ENCODE data around the gene CX3CL1.
"Not testable (repeated sequence)": the region's sequence is repeated elsewhere in the genome, so short reads cannot be mapped to it uniquely, and the experiment has no call there.

The CX3CL1 gene

DNA sequence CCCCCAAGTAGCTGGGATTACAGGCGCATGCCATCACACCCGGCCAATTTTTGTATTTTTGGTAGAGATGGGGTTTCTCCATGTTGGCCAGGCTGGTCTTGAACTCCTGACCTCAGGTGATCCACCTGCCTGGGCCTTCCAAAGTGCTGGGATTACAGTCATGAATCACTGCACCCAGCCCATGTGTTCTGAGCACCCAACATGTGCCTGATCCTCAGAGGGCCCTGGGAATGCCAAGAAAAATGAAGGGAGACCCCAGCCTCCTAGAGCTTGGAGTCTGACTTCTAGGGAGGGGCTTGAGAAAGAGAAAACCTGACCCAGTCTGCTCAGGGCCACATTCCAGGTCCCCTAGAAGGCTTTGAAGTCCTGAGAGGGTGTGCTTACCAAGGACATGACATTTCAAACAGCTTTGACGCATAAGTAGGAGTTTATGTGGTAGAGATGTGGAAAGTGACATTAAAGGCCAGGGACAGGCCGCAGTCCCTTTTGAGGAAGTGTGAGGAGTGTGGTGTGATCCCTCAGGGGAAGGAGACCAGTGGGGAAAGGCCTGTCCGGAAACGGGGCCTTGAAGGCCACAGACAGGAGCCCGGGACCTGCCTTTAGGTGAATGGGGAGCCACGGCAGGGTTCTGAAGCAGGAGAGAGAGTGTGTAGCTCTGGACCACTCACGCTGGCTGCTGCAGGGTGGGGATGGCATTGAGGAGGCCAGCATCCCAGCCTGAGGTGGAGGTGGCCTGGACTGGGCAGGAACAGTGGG lies 14.8 kb upstream of the CX3CL1 start:
- no peak for DNase-seq (ENCODE audit: low spot score)

DNA sequence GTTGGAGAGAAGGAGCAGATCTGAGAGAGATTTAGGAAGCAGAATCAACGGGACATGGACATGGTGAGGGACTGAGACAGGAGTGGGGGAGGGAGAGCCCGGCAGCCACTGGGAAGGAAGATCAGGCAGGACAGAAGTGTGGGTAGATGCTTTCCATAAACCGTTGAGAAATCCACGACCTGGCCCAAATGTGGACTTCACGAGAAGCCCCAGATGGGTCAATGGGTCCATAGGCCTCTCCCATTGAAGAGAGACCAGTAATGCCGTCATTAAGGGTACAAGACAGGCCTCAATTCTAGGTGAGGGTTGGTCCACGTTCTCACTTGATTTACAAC lies 14.2 kb upstream of the CX3CL1 start:
- DNase-seq (ENCODE audit: low spot score) = no peak

DNA sequence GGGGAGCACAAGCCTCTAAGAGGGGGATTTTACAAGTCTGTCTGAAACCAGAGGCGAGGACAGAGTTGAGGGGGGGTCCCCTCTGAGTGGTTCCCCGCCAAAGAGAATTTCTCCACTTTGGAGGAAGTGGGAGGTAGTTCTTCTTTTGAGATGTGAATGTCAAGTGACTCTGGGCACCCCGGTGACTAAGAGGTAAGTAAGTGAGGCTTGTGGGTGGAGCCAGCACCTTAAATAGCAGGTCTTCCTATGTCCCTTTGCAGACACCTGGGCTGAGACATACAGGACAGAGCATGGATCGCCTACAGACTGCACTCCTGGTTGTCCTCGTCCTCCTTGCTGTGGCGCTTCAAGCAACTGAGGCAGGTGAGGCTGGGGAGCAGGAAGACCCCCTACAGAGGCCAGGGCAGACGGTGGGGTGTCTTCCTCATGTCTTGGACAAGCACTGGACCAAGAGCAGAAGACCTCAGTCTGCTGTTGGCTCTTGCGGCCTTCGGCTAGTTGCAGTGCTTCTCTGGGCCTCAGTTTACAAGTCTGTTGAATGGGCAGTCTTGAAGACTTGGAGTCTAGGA lies 13.7 kb upstream of the CX3CL1 start, which contains the start of gene CCL22:
TSS of gene CCL22 (plus strand) at position 257 of the 569 bp plus-strand sequence. CDS start at position 291, 34 bp downstream.
- no peak for DNase-seq (ENCODE audit: low spot score)

DNA sequence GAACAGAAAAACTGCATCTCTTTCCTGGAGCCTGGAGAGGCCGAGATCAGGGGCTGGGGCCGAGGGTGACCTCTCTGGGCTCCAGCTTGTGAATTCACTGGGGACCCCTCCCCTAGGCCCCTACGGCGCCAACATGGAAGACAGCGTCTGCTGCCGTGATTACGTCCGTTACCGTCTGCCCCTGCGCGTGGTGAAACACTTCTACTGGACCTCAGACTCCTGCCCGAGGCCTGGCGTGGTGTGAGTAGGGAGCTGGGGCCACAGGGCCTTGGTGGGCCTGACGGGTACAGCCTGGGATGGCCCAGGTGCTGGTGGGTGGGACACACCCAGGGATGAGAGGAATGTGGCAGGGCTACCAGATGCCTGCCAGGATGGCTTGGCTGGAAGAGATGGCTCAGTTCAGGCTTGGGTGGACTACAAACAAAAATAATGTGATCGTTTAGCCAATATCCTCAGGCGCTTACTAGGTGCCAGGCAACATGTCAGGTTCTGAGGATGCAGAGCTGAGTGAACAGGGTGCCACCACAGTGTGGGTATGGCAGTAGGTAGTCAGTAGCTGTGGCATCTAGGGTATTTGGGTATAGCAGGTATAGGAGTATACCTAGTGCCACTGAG lies 11.9 kb upstream of the CX3CL1 start:
- no peak for DNase-seq (ENCODE audit: low spot score)

DNA sequence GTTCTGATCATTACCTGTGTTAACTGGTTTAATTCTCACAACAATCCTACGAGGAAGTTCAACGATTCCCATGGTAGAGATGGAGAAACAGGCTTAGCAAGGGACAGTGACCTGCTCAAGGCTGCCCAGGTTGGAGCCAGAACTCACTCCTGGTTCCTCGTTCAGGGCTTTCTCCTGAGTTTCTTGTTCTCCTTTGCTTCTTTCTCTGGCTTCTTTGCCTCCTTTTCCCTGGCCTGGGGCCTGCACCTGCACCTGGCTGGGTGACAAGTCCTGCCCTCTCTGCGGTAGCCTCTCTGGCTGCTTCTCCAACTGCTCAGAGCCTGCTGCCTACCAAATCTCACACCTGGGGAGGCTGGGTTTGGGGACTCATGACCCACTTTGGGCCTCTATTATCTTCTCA lies 10.9 kb upstream of the CX3CL1 start:
- DNase-seq (ENCODE audit: low spot score) = no peak

DNA sequence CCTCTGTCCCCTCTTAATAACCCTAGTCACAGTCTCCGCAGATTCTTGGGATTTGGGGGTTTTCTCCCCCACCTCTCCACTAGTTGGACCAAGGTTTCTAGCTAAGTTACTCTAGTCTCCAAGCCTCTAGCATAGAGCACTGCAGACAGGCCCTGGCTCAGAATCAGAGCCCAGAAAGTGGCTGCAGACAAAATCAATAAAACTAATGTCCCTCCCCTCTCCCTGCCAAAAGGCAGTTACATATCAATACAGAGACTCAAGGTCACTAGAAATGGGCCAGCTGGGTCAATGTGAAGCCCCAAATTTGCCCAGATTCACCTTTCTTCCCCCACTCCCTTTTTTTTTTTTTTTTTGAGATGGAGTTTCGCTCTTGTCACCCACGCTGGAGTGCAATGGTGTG lies 8.1 kb upstream of the CX3CL1 start:
- no peak for DNase-seq (ENCODE audit: low spot score)

DNA sequence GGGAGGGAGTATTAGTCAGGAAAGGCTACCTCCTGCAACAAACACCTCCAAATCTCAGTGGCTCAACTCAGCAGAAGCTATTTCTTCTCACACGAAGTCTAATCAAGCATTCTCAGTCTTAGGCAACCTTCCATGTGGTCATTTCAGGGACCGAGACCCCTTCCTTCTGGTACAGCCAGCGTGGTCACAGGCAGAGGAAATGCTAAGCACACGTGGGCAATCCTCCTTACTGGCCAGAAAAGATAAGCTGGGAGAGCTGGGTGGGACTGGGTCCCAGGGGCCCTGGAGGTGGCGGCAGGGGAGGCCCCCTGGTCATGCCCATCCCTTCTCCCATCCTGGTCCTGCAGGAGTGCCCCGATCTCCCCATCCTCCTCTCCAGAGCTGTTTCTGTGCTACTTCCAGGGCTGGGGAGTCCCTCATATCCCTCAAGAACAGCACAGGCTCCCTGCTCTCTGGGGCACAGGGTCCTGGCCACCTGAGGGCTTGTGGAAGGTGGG lies 5.7 kb upstream of the CX3CL1 start:
- DNase-seq (ENCODE audit: low spot score) = no peak

DNA sequence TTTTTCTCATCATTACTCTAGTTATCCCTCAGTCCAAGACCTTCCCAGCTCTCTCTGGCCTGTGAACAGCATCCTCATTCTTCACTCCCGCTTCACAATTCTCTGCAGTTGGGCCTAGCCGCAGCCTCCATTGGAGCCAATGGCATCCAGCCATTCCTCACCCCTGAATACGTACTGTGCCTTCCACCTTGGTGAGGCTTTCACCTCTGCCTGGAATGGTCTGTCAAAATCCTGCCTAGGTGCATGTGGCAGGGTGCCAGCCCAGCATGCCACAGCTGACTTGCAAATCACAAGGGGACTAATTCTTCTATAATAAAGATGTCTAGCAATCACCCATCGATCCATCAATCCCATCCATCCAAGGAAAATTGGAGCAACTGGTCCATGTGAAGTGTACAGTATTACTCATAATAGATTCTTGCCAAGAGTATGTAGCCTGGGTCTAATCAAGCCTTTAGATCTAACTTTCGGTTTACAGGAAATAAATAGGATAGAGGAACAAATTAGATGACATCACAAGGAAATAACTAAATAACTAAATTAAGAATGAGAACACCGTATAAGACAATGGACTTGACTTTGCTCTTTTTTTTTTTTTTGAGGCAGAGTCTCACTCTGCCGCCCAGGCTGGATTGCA lies 5.1 kb upstream of the CX3CL1 start:
- DNase-seq (ENCODE audit: low spot score) = peak; percentile 39

DNA sequence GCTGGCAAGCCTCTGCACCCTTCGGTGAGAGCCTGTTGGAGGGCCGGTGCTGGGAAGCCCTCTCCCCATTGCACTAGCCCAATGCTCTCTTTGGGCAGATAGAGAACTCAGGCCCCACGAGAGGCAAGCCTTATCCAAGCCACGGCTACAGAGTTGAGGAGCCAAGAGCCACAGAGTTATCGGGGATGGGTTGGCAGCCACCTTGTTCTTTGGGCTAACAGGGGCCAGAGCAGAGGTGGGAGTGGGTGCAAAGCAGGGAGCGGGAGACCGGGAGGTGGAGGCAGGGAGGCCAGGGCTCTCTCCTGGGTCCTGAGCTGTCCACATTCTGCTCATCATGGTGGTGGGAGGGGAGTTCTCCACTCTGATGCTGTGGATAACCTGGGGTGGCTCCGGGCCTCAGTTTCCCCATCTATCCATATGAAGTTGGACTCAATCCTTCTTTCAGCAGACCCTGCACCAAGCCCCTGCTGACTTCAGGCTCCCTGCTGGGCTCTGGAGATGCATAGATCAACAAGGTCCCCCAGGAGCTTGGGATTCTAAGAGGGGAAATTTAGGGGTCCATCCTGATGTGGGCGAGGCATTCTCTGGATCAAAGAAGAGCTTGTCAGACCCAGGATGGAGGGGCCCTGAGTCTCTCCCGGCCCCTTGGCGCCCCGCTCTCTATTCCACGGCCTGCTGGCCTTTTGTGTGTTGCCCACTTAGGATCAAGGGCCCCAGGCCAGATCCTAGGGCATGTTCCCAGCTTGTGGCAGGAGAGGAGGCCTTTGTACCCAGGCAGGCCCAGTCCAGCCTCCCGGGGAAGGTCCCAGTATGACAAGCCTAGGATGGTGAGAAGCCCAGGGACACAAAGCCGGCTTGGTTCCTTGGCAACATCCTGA lies 557 bp upstream of the CX3CL1 start:
- DNase-seq (ENCODE audit: low spot score) = no peak

DNA sequence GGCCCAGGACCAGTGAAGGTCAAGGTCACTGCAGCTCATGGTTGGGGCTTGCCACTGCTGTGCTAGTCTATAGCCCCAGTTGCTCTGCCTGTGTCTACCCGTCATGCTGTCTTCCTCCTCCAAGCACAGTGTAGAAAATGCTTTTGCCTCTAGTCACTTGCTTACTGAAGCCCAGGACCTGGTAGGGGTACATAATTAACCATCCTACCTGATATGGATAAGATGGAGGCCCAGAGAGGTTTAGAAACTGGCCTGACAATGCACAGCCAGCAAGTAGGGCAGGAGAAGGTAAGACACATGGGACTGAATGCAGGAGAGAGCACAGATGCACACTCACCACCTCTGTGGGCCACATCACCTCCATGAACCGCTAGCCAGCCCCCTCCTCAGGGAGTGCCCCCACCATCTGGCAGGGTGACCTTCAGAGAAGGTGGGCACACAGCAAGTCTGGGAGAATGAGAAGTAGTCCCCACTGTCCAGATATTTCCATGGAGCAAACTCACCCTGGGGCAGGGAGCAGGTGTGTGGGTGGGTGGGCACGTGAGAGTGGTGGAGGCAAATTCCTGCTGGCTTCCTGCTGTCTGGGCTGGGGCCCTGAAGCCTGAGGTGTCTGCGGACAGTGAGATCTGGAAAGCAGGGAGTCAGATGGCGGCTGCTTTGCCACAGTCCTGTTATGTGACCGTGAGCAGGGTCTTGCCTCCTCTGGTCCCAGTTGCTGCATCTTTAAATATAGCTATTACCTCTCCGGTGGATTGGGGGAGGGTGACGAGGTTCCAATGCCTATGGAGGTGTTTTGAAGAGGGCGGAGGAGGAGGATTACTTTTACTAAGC lies 1.0 kb downstream of the CX3CL1 start:
- no peak for DNase-seq (ENCODE audit: low spot score)

DNA sequence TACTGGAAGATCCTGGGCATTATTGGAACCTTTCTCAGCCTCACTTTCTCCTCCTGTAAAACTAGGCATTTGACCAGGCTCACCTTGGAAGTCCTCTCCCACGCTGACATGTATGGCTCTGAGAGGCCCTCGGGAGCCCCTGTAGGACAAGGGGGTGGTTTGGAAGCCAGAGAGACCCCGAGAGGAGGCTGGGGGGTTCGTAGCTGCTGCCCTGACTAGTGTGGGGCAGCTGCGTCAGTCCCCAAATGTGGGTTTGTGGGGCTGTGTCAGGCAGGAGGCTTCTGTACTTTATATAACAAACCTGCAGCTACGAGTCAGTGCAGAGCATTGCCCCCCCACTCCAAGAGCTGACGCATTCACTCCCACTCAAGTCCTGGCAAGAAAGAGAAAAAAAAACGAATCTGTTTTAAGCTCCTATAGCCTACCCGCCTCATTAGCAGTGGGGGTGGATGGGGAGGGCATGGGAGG lies 1.8 kb downstream of the CX3CL1 start:
- no peak for DNase-seq (ENCODE audit: low spot score)

DNA sequence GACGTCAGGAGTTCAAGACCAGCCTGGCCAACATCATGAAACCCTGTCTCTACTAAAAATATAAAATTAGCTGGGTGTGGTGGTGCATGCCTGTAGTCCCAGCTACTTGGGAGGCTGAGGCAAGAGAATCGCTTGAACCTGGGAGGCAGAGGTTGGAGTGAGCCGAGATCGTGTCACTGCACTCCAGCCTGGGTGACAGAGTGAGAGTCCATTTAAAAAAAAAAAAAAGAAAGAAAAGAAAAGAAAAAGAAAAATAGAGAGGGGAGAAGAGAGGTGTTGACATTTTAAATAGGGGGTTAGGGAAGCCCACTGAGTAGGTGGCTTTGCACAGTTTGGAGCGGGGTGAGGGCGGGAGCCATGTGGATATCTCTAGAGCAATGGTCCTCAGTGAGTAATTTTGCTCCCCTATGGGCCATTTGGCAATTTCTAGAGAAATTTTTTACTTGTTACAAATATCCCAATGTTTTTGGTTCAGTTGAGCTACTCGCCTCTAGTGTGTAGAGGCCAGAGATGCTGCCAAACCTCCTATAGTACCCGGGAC lies 2.7 kb downstream of the CX3CL1 start:
- not testable (repeated sequence) for DNase-seq (ENCODE audit: low spot score)

DNA sequence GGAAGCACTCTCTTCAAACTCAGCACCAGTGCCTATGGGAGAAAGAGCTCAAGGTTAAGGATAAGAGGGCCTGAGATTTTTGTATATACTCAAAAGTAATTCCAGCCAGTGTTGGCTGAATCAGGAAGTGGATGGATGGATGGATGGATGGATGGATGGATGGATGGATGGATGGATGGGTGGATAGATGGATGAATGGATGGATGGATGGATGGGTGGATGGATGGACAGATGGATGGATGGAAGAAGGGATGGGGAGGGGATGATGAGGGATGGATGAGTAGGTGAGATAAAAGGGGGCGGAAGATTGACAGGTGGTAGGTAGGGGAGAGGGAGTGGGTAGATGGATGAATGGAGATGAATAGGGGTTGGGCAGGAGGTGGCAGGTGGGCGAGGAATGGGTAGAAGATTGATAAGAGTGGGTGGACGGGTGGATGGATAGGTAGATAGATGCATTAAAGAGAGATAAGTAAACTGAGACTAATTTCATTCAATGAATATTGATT lies 4.1 kb downstream of the CX3CL1 start:
- DNase-seq (ENCODE audit: low spot score) = no peak

DNA sequence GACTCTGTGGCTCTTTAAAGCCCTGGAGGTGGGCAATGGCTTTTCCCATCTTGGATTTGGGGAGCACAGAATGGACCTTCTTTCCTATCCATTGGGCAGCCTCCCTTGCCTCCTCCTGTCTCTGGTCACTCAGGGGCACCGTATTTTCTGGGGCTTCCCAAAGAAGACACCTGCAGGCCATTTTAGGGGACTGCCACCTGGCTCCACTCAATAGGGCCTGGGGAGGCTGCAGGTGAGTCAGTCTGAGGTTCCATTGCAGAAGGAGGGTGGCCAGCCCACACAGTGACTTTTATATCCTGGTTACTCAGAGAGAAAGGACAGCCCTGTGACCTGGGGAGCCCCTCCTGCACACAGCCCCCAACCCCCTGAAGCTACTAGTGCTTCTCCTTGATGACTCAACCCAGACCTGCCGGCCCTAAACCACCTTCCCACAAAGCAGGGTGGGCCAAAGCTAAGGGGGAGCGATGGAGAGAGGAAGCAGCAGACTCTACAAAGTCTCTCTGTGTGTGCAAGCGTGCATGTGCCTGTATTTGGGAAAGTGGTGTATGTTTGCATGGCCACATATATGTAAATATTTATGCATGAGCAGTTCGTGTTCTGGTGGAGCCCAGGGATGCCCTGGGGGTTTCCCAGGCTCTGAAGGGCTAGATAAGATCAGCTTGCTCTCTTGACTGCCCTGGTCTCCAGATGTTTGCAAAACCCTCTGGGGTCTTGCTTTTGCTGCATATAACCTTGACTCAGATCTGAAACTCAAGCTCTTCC lies 5.0 kb downstream of the CX3CL1 start:
- no peak for DNase-seq (ENCODE audit: low spot score)

DNA sequence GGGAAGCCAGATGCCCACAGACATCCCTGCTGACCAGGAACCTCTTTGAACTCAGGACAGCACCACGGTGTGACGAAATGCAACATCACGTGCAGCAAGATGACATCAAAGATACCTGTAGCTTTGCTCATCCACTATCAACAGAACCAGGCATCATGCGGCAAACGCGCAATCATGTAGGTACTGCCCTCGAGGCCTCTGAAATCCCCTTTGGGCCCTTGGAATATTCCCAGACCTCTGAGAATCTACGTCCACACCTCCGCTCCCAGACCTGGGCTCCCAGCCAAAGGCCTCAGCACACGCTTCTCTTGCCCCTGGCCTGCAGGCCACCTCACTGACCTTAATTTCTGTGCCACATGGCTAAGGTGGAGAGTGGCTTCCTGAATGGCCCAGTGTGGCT lies 7.3 kb downstream of the CX3CL1 start:
- DNase-seq (ENCODE audit: low spot score) = no peak

DNA sequence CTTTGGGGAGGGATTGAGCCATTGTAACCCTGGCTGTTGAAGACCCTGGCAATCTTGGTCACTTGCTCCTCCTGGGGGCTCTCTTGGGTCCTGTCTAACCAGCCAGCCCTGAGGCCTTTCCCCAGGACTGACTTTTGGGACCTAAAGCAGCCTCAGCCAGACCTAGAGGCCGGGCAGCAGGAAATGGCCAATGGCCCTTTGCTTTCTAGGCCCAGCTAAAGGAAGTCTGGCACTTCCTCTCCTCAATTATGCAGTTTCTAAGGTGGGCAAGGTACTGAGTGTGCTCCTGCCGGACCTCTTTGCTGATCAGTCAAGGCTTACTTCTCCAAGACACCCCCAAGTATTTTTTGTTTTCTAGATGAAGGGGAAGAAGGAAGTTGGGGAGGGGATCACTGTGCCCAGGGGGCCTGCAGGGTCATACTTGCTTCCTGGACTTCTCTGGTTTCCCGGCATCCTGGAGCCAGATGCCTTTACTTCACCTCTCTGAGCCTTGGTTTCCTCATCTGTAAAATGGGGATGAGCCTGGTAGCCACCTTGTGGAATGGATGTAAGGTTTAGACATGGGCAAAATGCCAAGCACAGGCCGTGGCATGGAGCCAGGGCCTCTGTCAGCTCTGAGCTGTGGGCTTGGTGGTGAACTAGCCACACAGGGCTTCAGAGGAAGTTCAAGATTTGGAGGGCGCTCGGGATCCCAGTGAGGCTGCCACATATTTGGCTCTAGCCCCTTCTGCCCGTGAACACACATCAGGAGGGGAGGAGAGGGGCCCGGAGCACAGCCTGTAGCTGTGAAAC lies 8.6 kb downstream of the CX3CL1 start:
- no peak for DNase-seq (ENCODE audit: low spot score)

DNA sequence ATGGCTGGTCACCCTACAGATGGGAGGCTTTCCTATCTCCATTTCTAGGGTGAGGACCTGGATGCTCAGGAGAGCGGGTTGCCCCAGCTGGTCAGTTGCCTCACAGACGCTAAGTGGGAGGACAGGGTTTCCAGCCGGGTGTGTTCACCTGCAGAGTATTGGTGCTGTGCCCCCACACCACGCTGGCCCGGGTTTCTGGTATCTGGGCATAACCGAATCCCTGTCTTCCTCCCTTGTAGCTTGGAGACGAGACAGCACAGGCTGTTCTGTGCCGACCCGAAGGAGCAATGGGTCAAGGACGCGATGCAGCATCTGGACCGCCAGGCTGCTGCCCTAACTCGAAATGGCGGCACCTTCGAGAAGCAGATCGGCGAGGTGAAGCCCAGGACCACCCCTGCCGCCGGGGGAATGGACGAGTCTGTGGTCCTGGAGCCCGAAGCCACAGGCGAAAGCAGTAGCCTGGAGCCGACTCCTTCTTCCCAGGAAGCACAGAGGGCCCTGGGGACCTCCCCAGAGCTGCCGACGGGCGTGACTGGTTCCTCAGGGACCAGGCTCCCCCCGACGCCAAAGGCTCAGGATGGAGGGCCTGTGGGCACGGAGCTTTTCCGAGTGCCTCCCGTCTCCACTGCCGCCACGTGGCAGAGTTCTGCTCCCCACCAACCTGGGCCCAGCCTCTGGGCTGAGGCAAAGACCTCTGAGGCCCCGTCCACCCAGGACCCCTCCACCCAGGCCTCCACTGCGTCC lies 9.7 kb downstream of the CX3CL1 start:
- no peak for DNase-seq (ENCODE audit: low spot score)
